Activated naive CD8-positive, alpha-beta T cell treated with anti-CD3 and anti-CD28 coated beads, Interleukin-2, amount 50 U/mL, for 24 hours (primary cell): ENCODE measurements around the gene FEZF2.

Source experiments
- ATAC-seq: fragments of 150-1000 bp; cut with Tn5 transposase; one replicate; pipeline ENCODE4 v1.10.0; 2021
- DNase-seq: peaks from one replicate; pipeline ENCODE4 v3.0.0; 2021
- H3K27ac Mint-ChIP-seq: one replicate; pipeline ENCODE4 v1.8.0; 2021; ENCODE audit warnings: mild to moderate bottlenecking, mixed read lengths
- H3K27me3 Mint-ChIP-seq: one replicate; pipeline ENCODE4 v1.8.0; 2021; ENCODE audit warnings: mixed read lengths
- H3K36me3 Mint-ChIP-seq: one replicate; pipeline ENCODE4 v1.8.0; 2021; ENCODE audit warnings: low read depth, mixed read lengths
- H3K4me1 Mint-ChIP-seq: one replicate; pipeline ENCODE4 v1.8.0; 2021; ENCODE audit warnings: mixed read lengths
- H3K4me3 Mint-ChIP-seq: one replicate; pipeline ENCODE4 v1.8.0; 2021; ENCODE audit warnings: mild to moderate bottlenecking, moderate library complexity, mixed read lengths
- H3K9me3 Mint-ChIP-seq: one replicate; pipeline ENCODE4 v1.8.0; 2021; ENCODE audit warnings: mixed read lengths

FEZF2 gene

GRCh38 chr3:62325896-62326295 is 47.5 kb downstream of the FEZF2 start:
- Mint-ChIP-seq H3K27me3 (no peaks in the 10 kb centered on the region), H3K4me1 (no peaks in the 10 kb centered on the region), H3K9me3 (no peaks in the 10 kb centered on the region), H3K4me3 (no peak overlapping the region), H3K27ac (no peak overlapping the region), H3K36me3 (no peaks in the 10 kb centered on the region)
- ATAC-seq, result no peak
- no peak for DNase-seq

DNA sequence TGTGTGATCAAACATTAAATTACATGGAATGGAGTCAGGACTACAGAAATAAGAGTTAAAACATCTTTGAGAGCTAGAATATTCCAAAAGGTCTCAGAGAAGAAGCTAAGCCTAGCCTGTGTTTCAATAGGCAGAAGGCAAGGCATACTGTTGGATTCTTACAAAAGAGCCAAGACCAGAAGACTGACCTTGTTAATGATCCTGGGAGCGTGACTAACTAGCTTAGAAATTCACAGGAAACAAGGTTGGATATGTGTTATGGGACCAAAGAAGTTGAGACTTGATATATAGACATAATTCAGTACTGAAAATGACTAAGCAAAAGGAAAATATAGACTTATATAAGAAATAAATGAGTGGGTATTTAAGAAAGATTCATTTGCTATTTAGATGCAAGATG is 50.1 kb downstream of the FEZF2 start:
- ATAC-seq (no peak), DNase-seq (no peak)
- H3K4me1 Mint-ChIP-seq, result peaks cover 10% of the 10 kb centered on the region
- H3K4me3 Mint-ChIP-seq, result no peak overlapping the region
- H3K36me3 Mint-ChIP-seq, result peaks cover 6% of the 10 kb centered on the region
- peaks cover 18% of the 10 kb centered on the region for H3K9me3 Mint-ChIP-seq
- H3K27ac Mint-ChIP-seq, result no peak overlapping the region
- peaks cover 20% of the 10 kb centered on the region for H3K27me3 Mint-ChIP-seq
